Esophagus muscularis mucosa (tissue), 4 donors: ENCODE results near the gene BTBD19. TPM values are rescaled to one million over a fixed set of nuclear protein-coding genes. Genes with fewer than 3 reads are reported as not detected.

Experiments used
- DNase-seq: peaks from one replicate; pipeline ENCODE4 v3.0.0-alpha.2; 2017; ENCODE audit errors: extremely low spot score
- H3K27ac ChIP-seq, 4 donors: fragments of 200-600 bp; sonication (generic); replicated peaks in 1 of 4; 1 replicate in 3 of 4; 2 replicates in 1 of 4; pipeline ENCODE4 v1.5.1; 2016 to 2019; ENCODE audit warnings: mild to moderate bottlenecking in 1 of 4
- H3K27me3 ChIP-seq, 4 donors: fragments of 200-600 bp; sonication (generic); one replicate each; pipeline versions ENCODE4 v1.5.1 to v1.6.0; 2016 to 2019
- H3K36me3 ChIP-seq, 4 donors: fragments of 200-600 bp; sonication (generic); one replicate each; pipeline ENCODE4 v1.5.1; 2016 to 2019
- H3K4me1 ChIP-seq, 4 donors: fragments of 200-600 bp; sonication (generic); one replicate each; pipeline ENCODE4 v1.5.1; 2016 to 2019
- H3K4me3 ChIP-seq, 4 donors: fragments of 200-600 bp; sonication (generic); 1 replicate in 2 of 4; 2 replicates in 2 of 4; pipeline ENCODE4 v1.5.1; 2016 to 2019; ENCODE audit warnings: mild to moderate bottlenecking in 4 of 4, moderate library complexity in 1 of 4
- H3K9me3 ChIP-seq, 4 donors: fragments of 200-600 bp; sonication (generic); 1 replicate in 3 of 4; 2 replicates in 1 of 4; pipeline ENCODE4 v1.5.1; 2016 to 2019
- CTCF ChIP-seq, 3 experiments: fragments of 200-600 bp in 2 of 3; fragments of 450-650 bp in 1 of 3; sonication (generic) in 2 of 3; IDR thresholded peaks; one replicate each; pipeline ENCODE4 v1.5.1; 2017 to 2019; ENCODE audit warnings: antibody characterized with exemption in 3 of 3, mild to moderate bottlenecking in 2 of 3, moderate library complexity in 1 of 3
- EP300 ChIP-seq: sonication (generic); formaldehyde crosslinking; IDR thresholded peaks from one replicate; pipeline ENCODE4 v1.6.1; 2017; ENCODE audit warnings: antibody characterized with exemption
- POLR2A ChIP-seq: fragments of 450-650 bp; IDR thresholded peaks from one replicate; pipeline ENCODE4 v1.6.1; 2017; ENCODE audit warnings: antibody characterized with exemption, moderate library complexity, mild to moderate bottlenecking, low read depth
- POLR2AphosphoS5 ChIP-seq, 2 donors: sonication (generic); formaldehyde crosslinking; IDR thresholded peaks; one replicate each; pipeline ENCODE4 v1.6.1; 2017; ENCODE audit warnings: antibody characterized with exemption in 2 of 2
- WGBS: methylation state at CpG from one replicate; pipeline ENCODE4 v1.1.5; 2018; 5-methylcytosine and 5-hydroxymethylcytosine counted together
- intact Hi-C: fragments of 100-400 bp; cut with DNase I; formaldehyde crosslinking; loops from one replicate; pipeline ENCODE4 v1.15.1; 2023
- total RNA-seq, 4 donors: library from RNA; depleted of rRNA; stranded (reverse); fragments of >200 nt; gene quantifications; one replicate each; pipeline versions ENCODE4 v1.1.0 to v1.2.1, GENCODE V29; 2016

Gene BTBD19
- total RNA-seq, 4 donors from 2014 or later: 2.7 to 6.6 (median 3.4) TPM

- H3K27me3 ChIP-seq: no peaks in the 10 kb centered on the region
- peaks cover 28 to 50% (median 45%) of the 10 kb centered on the region in 4 donors for H3K36me3 ChIP-seq
- WGBS: 14% methylated on average over 26 of the region's 36 CpGs
- H3K4me3 ChIP-seq: peak overlapping the region; percentile 62 to 83 (median 79)
- DNase-seq: no peak
- H3K27ac ChIP-seq: peak overlapping the region; percentile 91 to 97 (median 96)
- no peaks in the 10 kb centered on the region for H3K9me3 ChIP-seq
- intact Hi-C loops: loop anchor here (5.0 kb wide), 1 partner anchor 44 kb away; the partner anchor contains the start of gene RNU5D-1
- no peak for TF ChIP-seq POLR2A
- no peak for TF ChIP-seq EP300
- peaks cover 20 to 38% (median 33%) of the 10 kb centered on the region in 4 donors for H3K4me1 ChIP-seq
Observed at GRCh38 chr1:44775930-44776729, 32.2 kb upstream of the BTBD19 start.

GRCh38 chr1:44776730-44777068, 31.6 kb upstream of the BTBD19 start:
- WGBS: 55% methylated on average over 12 of the region's 12 CpGs
- H3K4me3 ChIP-seq: peak overlapping the region; percentile 62 to 83 (median 79)
- intact Hi-C loops: loop anchor here (5.0 kb wide), 1 partner anchor 44 kb away; the partner anchor contains the start of gene RNU5D-1

GRCh38 chr1:44777547-44777946, 30.8 kb upstream of the BTBD19 start:
- DNase-seq: no peak
- intact Hi-C loops: loop anchor here (5.0 kb wide), 1 partner anchor 45 kb away; the partner anchor contains the start of gene RNU5D-1
- no peaks in the 10 kb centered on the region for H3K9me3 ChIP-seq
- H3K27me3 ChIP-seq: no peaks in the 10 kb centered on the region
- no peak overlapping the region for H3K4me3 ChIP-seq
- H3K4me1 ChIP-seq: peaks cover 20 to 38% (median 33%) of the 10 kb centered on the region in 4 donors
- TF ChIP-seq EP300: no peak
- no peak for TF ChIP-seq POLR2AphosphoS5 (IDR thresholded peaks at IDR 0.05)
- TF ChIP-seq CTCF (IDR thresholded peaks at IDR 0.05): no peak
- TF ChIP-seq POLR2A: no peak
- no peak overlapping the region for H3K27ac ChIP-seq
- peaks cover 31 to 59% (median 49%) of the 10 kb centered on the region in 4 donors for H3K36me3 ChIP-seq
- WGBS: 86% methylated on average over 14 of the region's 14 CpGs

More at GRCh38 chr1:44776730-44777068, 31.6 kb upstream of the BTBD19 start:
- peaks cover 31 to 55% (median 49%) of the 10 kb centered on the region in 4 donors for H3K36me3 ChIP-seq
- H3K27me3 ChIP-seq: no peaks in the 10 kb centered on the region
- TF ChIP-seq POLR2A (no peak), POLR2AphosphoS5 (IDR thresholded peaks at IDR 0.05) (no peak), CTCF (IDR thresholded peaks at IDR 0.05) (no peak), EP300 (no peak)
- H3K27ac ChIP-seq: peak overlapping the region; percentile 91 to 97 (median 96)
- no peaks in the 10 kb centered on the region for H3K9me3 ChIP-seq
- DNase-seq: no peak
- H3K4me1 ChIP-seq: peaks cover 20 to 38% (median 33%) of the 10 kb centered on the region in 4 donors

- Histone ChIP-seq H3K27ac (no peak overlapping the region), H3K4me3 (no peak overlapping the region), H3K4me1 (peaks cover 20 to 40% (median 33%) of the 10 kb centered on the region in 4 donors), H3K36me3 (peaks cover 31 to 59% (median 49%) of the 10 kb centered on the region in 4 donors), H3K27me3 (no peaks in the 10 kb centered on the region), H3K9me3 (no peaks in the 10 kb centered on the region)
- TF ChIP-seq POLR2AphosphoS5 (IDR thresholded peaks at IDR 0.05) (no peak), EP300 (no peak), CTCF (IDR thresholded peaks at IDR 0.05) (no peak), POLR2A (no peak)
- intact Hi-C loops: loop anchor here (5.0 kb wide), 1 partner anchor 46 kb away; the partner anchor contains the start of gene RNU5D-1
- DNase-seq: no peak
- 70% methylated on average over 13 of the region's 13 CpGs for WGBS
Observed at GRCh38 chr1:44777969-44778635, 30.2 kb upstream of the BTBD19 start.
